KBM-7 (cell line): ENCODE measurements around the gene LARGE1.

Experiments used
- DNase-seq: peaks from one replicate; pipeline ENCODE4 v3.0.0-alpha.2; 2015
- in situ Hi-C: fragments of 300-500 bp; cut with MboI; formaldehyde crosslinking; loops from 2 replicates; pipeline ENCODE4 v1.14.3; 2020; ENCODE audit warnings: low sequenced_read_pairs, low pct_unique_long_range_greater_than_20kb, mixed read lengths

Gene LARGE1

GRCh38 chr22:33837826-33838225, 82.5 kb downstream of the LARGE1 start:
- in situ Hi-C loops = no loop called here

GRCh38 chr22:33835265-33835664, 85.0 kb downstream of the LARGE1 start:
- DNase-seq = no peak
- in situ Hi-C loops = no loop called here

More at GRCh38 chr22:33837826-33838225, 82.5 kb downstream of the LARGE1 start:
- no peak for DNase-seq

GRCh38 chr22:33832558-33833151, 87.6 kb downstream of the LARGE1 start:
- in situ Hi-C loops = no loop called here
- no peak for DNase-seq

GRCh38 chr22:33831651-33832050, 88.6 kb downstream of the LARGE1 start:
- no peak for DNase-seq
- in situ Hi-C loops = no loop called here

- in situ Hi-C loops = no loop called here
- DNase-seq = no peak
Measured at GRCh38 chr22:33831207-33831606, 89.1 kb downstream of the LARGE1 start.

GRCh38 chr22:33829546-33830280, 90.6 kb downstream of the LARGE1 start:
- in situ Hi-C loops = no loop called here
- DNase-seq = no peak

- in situ Hi-C loops = no loop called here
- DNase-seq = no peak
Measured at GRCh38 chr22:33828302-33828701, 92.0 kb downstream of the LARGE1 start.

GRCh38 chr22:33825761-33826160, 94.5 kb downstream of the LARGE1 start:
- no peak for DNase-seq
- in situ Hi-C loops = no loop called here

- in situ Hi-C loops = no loop called here
- DNase-seq = no peak
Measured at GRCh38 chr22:33823552-33823951, 96.7 kb downstream of the LARGE1 start.

- in situ Hi-C loops = no loop called here
- no peak for DNase-seq
Measured at GRCh38 chr22:33821290-33821689, 99.0 kb downstream of the LARGE1 start.

- no peak for DNase-seq
- in situ Hi-C loops = no loop called here
Measured at GRCh38 chr22:33819743-33820142, 100.5 kb downstream of the LARGE1 start.

- DNase-seq = no peak
- in situ Hi-C loops = no loop called here
Measured at GRCh38 chr22:33817512-33818127, 102.7 kb downstream of the LARGE1 start.

GRCh38 chr22:33812360-33812977, 107.8 kb downstream of the LARGE1 start:
- in situ Hi-C loops = no loop called here

GRCh38 chr22:33811686-33812085, 108.6 kb downstream of the LARGE1 start:
- no peak for DNase-seq
- in situ Hi-C loops = no loop called here

More at GRCh38 chr22:33812360-33812977, 107.8 kb downstream of the LARGE1 start:
- DNase-seq = no peak

- no peak for DNase-seq
- in situ Hi-C loops = no loop called here
Measured at GRCh38 chr22:33811208-33811607, 109.1 kb downstream of the LARGE1 start.

GRCh38 chr22:33807470-33807869, 112.8 kb downstream of the LARGE1 start:
- DNase-seq = no peak
- in situ Hi-C loops = no loop called here

GRCh38 chr22:33806191-33806590, 114.1 kb downstream of the LARGE1 start:
- in situ Hi-C loops = no loop called here
- no peak for DNase-seq

GRCh38 chr22:33803371-33804282, 116.6 kb downstream of the LARGE1 start:
- in situ Hi-C loops = no loop called here
- no peak for DNase-seq

- no peak for DNase-seq
- in situ Hi-C loops = no loop called here
Measured at GRCh38 chr22:33798401-33798800, 121.9 kb downstream of the LARGE1 start.
